ENCODE data around the gene GFRA1. TPM values are rescaled to one million over a fixed set of nuclear protein-coding genes. Genes with fewer than 3 reads are reported as not detected.

GFRA1 gene
- total and polyA plus RNA-seq, 2 of the 8 experiments (the other 6 are each of a cell fraction or from before 2014, with no cell fraction given), result 1.1 to 2.0 TPM

DNA sequence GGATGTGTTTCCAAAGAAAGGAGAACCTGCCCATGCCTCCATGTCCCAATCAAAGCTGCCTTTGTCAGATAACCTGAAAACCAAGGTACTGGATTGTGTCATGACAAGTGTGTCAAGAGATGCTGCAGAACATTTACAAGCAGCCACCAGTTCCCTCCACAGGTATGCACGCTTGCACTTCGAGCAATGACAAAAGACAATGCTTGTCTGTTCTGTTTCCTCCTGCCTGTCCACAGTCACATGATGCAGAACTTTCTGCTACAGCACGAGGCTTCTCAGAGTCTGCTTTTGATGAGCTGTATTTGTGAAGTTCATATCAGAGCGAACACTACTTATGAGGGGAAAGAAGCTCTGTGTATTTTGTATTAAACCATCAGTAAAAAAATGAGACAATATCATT, 209.9 kb downstream of the GFRA1 start (continued):
- no peak for TF ChIP-seq NANOG (IDR thresholded peaks at IDR 0.05; ENCODE audit: insufficient read depth, low read depth, low read length, poor library complexity, severe bottlenecking)
